Body of pancreas (tissue), 4 donors: ENCODE results near the gene NUDT14. TPM values are rescaled to one million over a fixed set of nuclear protein-coding genes. Genes with fewer than 3 reads are reported as not detected.
A peak's percentile ranks its signal among the peaks of the same experiment; 100 is the strongest.

Experiments
- ATAC-seq: fragments of 150-250 bp; one replicate; pipeline ENCODE4 v1.9.1; 2016
- DNase-seq, 4 donors: peaks; one replicate each; pipeline ENCODE4 v3.0.0-alpha.2; 2019
- H3K27ac ChIP-seq, 4 donors: fragments of 200-600 bp; sonication (generic); 1 replicate in 3 of 4; 2 replicates in 1 of 4; pipeline versions ENCODE4 v1.5.1 to v1.6.1; 2016 to 2019; ENCODE audit warnings: mild to moderate bottlenecking in 1 of 4, mixed read lengths in 1 of 4, moderate library complexity in 1 of 4
- H3K27me3 ChIP-seq, 2 donors: fragments of 200-600 bp; sonication (generic); one replicate each; pipeline ENCODE4 v1.6.0; 2016; ENCODE audit warnings: mild to moderate bottlenecking in 1 of 2
- H3K36me3 ChIP-seq, 2 donors: fragments of 200-600 bp; sonication (generic); replicated peaks in 1 of 2; 2 replicates each; pipeline ENCODE4 v1.5.1; 2016; ENCODE audit warnings: low read depth in 2 of 2; ENCODE audit not compliant: insufficient read depth in 1 of 2
- H3K4me1 ChIP-seq: fragments of 200-600 bp; sonication (generic); one replicate; pipeline ENCODE4 v1.6.0; 2016
- H3K4me3 ChIP-seq, 2 donors: fragments of 200-600 bp; sonication (generic); 1 replicate in 1 of 2; 2 replicates in 1 of 2; pipeline ENCODE4 v1.5.1; 2016 to 2019
- H3K9me3 ChIP-seq, 3 donors: fragments of 200-600 bp; sonication (generic); 1 replicate in 2 of 3; 2 replicates in 1 of 3; pipeline ENCODE4 v1.5.1; 2016
- POLR2A ChIP-seq, 3 donors: fragments of 450-650 bp; IDR thresholded peaks; one replicate each; pipeline ENCODE4 v1.6.1; 2016; ENCODE audit warnings: antibody characterized with exemption in 3 of 3, mild to moderate bottlenecking in 2 of 3
- WGBS, 2 donors: methylation state at CpG; one replicate each; pipeline ENCODE4 v1.1.5; 2017; 5-methylcytosine and 5-hydroxymethylcytosine counted together
- intact Hi-C: fragments of 100-400 bp; cut with DNase I; formaldehyde crosslinking; loops from one replicate; pipeline ENCODE4 v1.15.1; 2023
- total RNA-seq, 2 donors: library from RNA; depleted of rRNA; stranded (reverse); fragments of >200 nt; gene quantifications; one replicate each; pipeline ENCODE4 v1.1.0, GENCODE V29; 2016
- TF ChIP-seq, protein P1 (sequence below), 7 experiments: fragments of 450-650 bp in 4 of 7; fragments of 200-600 bp in 3 of 7; sonication (generic) in 3 of 7; IDR thresholded peaks; one replicate each; pipeline ENCODE4 v1.5.1; 2016 to 2019; ENCODE audit warnings: antibody characterized with exemption in 7 of 7

Gene NUDT14
- total RNA-seq, 2 donors from 2014 or later, result 28.8 to 66.9 TPM

DNA sequence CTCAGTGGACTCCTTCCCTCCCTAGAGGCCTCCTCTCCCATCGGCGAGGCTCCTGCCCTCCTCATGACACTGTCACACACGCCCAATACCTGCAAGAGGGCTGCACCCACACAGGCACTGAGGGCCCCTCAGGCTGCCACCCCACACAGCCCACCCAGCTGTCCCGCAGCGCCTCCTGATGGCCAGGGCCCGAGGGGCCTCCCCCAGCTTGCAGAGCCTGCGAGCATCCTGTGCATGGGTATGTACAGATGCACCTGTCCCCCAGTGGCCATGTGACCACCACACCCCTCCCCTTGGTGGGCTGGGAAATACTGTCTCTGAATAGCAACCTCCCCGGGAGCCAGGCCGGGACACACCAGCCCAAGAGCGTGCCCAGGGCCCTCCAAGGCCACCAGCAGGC lies 19.0 kb upstream of the NUDT14 start:
- Histone ChIP-seq H3K27me3 (peaks cover 0 to 46% of the 10 kb centered on the region in 2 donors), H3K4me3 (no peak overlapping the region), H3K27ac (no peak overlapping the region), H3K9me3 (no peaks in the 10 kb centered on the region), H3K4me1 (peaks cover 44% of the 10 kb centered on the region), H3K36me3 (no peaks in the 10 kb centered on the region)
- DNase-seq, result no peak
- ATAC-seq, result no peak
- 64 to 65% methylated on average over 9 to 10 of the region's 10 CpGs for WGBS, 2 donors
- no peak for TF ChIP-seq POLR2A (IDR thresholded peaks at IDR 0.05)
- TF ChIP-seq, protein P1, sequence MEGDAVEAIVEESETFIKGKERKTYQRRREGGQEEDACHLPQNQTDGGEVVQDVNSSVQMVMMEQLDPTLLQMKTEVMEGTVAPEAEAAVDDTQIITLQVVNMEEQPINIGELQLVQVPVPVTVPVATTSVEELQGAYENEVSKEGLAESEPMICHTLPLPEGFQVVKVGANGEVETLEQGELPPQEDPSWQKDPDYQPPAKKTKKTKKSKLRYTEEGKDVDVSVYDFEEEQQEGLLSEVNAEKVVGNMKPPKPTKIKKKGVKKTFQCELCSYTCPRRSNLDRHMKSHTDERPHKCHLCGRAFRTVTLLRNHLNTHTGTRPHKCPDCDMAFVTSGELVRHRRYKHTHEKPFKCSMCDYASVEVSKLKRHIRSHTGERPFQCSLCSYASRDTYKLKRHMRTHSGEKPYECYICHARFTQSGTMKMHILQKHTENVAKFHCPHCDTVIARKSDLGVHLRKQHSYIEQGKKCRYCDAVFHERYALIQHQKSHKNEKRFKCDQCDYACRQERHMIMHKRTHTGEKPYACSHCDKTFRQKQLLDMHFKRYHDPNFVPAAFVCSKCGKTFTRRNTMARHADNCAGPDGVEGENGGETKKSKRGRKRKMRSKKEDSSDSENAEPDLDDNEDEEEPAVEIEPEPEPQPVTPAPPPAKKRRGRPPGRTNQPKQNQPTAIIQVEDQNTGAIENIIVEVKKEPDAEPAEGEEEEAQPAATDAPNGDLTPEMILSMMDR (IDR thresholded peaks at IDR 0.05), result no peak
- intact Hi-C loops, result loop anchor here (5.0 kb wide), 2 partner anchors 82 to 147 kb away; no protein-coding TSS in a partner anchor

DNA sequence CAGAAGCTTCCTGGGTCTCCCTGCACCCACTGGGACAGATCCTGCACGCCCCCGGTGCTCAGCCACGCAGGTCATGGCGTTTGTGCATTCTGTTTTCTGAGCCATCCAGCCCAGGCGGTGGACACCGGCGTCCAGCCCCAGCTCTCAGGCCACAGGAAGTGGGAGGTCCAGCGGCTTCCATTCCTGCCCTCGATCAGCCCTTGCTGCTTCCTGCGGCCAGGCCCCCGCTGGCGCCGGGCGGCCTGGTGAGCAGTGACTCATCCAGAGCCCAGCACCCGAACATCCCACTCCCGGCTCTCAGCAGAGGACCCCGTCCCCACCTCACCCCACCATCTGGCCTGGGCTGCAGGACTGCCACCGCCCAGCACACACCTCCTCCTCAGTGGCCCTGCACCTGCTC lies 18.0 kb upstream of the NUDT14 start:
- intact Hi-C loops, result no loop called here
- Histone ChIP-seq H3K27me3 (peaks cover 0 to 46% of the 10 kb centered on the region in 2 donors), H3K36me3 (no peaks in the 10 kb centered on the region), H3K9me3 (no peaks in the 10 kb centered on the region), H3K4me3 (no peak overlapping the region), H3K4me1 (peaks cover 38% of the 10 kb centered on the region), H3K27ac (peak overlapping the region in 1 of 4 donors; percentile 14)
- ATAC-seq (no peak), DNase-seq (no peak)
- TF ChIP-seq POLR2A (IDR thresholded peaks at IDR 0.05), result peak in 2 of 3 donors; percentile 15 to 16
- TF ChIP-seq, protein P1 (IDR thresholded peaks at IDR 0.05), result no peak
- WGBS, 2 donors, result 42 to 55% methylated on average over 6 to 17 of the region's 18 CpGs

DNA sequence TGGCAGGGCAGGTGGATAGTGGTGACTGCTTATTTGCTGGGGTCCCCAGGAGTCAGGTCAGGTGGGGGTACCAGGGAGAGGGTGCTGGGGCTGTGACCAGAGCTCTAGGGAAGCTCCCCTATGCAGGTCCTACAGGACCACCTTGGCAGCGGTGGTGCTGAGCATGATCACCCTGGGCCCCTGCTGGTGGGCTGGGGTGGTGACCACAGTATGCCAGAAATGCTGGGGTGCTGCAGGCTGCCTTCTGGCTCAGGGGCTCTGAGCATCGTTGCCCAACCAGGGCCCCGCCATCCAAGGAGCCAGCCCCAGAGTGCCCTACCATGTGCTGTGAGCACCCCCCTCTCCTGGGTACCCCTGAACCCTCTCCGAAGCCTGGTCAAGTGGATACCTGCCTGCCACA lies 17.5 kb upstream of the NUDT14 start:
- WGBS, 2 donors, result 20 to 74% methylated on average over 1 to 4 of the region's 4 CpGs
- TF ChIP-seq, protein P1 (IDR thresholded peaks at IDR 0.05), result no peak
- no peak for ATAC-seq
- intact Hi-C loops, result no loop called here
- Histone ChIP-seq H3K36me3 (no peaks in the 10 kb centered on the region), H3K4me1 (peaks cover 38% of the 10 kb centered on the region), H3K27ac (peak overlapping the region in 2 of 4 donors; percentile 14 to 24), H3K9me3 (no peaks in the 10 kb centered on the region), H3K4me3 (no peak overlapping the region), H3K27me3 (peaks cover 0 to 46% of the 10 kb centered on the region in 2 donors)
- no peak for DNase-seq

DNA sequence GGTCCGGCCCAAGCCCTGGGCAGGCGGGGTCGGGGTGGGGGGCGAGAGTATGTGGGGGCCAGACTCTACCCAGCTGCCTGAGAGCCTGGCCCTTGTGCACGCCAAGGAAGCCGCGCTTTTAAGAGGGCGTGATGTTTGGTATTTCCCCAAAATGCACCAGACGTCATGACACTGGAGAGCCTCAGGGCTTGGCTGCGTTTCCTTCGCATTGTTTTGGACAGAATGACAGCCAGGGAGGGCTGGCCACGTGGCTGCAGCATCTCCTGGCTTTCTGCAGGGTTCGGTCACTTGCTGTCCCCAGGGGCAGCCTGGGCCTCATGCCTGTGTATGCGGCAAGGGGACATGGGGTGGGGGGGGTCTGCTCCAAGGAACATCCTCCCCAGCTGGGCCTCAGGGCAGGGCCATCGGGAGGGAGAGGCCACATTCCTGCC lies 16.1 kb upstream of the NUDT14 start:
- intact Hi-C loops, result no loop called here
- TF ChIP-seq, protein P1 (IDR thresholded peaks at IDR 0.05), result no peak
- no peak for TF ChIP-seq POLR2A (IDR thresholded peaks at IDR 0.05)
- 30% methylated on average over 14 of the region's 15 CpGs; no CpG with 5 or more reads in 1 of the 2 donors for WGBS, 2 donors
- DNase-seq (no peak), ATAC-seq (peak; percentile 21)
- H3K27me3 ChIP-seq, result peaks cover 0 to 46% of the 10 kb centered on the region in 2 donors
- H3K27ac ChIP-seq, result peak overlapping the region in 2 of 4 donors; percentile 20 to 46
- H3K4me1 ChIP-seq, result peaks cover 31% of the 10 kb centered on the region
- H3K9me3 ChIP-seq, result no peaks in the 10 kb centered on the region
- H3K36me3 ChIP-seq, result no peaks in the 10 kb centered on the region
- no peak overlapping the region for H3K4me3 ChIP-seq
